Panc1 (cell line): Measurements from ENCODE around the gene CCNJL. TPM values are rescaled to one million over a fixed set of nuclear protein-coding genes. Genes with fewer than 3 reads are reported as not detected.

Experiments used
- ATAC-seq: fragments of 200-7000 bp; cut with Tn5 transposase; 2 replicates; pipeline ENCODE4 v1.9.1; 2020; ENCODE audit warnings: mild to moderate bottlenecking, moderate library complexity
- BruUV-seq: library from RNA; stranded (reverse); fragments of 400-500 nt; replicated peaks from 2 replicates; lab custom pipeline; 2021; lab: Mats Ljungman, UMichigan
- CTCF ChIA-PET: fragments of 300-600 bp; sonication (Branson Sonifier 250); formaldehyde crosslinking; loops from one replicate; lab custom pipeline; 2022; ENCODE audit warnings: antibody characterized with exemption; lab: Charles Lee
- POLR2A ChIA-PET: fragments of 300-600 bp; sonication (Branson Sonifier 250); formaldehyde crosslinking; loops from one replicate; lab custom pipeline; 2022; ENCODE audit warnings: antibody characterized with exemption; lab: Charles Lee
- DNase-seq: peaks from one replicate; pipeline ENCODE4 v3.0.0-alpha.2; 2010; ENCODE audit warnings: low read depth, low spot score
- H3K27ac ChIP-seq: 2 replicates; pipeline ENCODE4 v1.5.1; 2011; ENCODE audit warnings: mild to moderate bottlenecking, low read length, inconsistent platforms
- H3K27me3 ChIP-seq: fragments of 200-500 bp; sonication (Bioruptor generic); 2 replicates; pipeline ENCODE4 v1.6.0; 2014; ENCODE audit warnings: low read length, inconsistent platforms; ENCODE audit not compliant: control insufficient read depth, insufficient read depth
- H3K36me3 ChIP-seq: fragments of 200-500 bp; sonication (Bioruptor generic); 2 replicates; pipeline ENCODE4 v1.5.1; 2014; ENCODE audit warnings: inconsistent platforms, mild to moderate bottlenecking, low read length, moderate library complexity; ENCODE audit not compliant: control insufficient read depth, insufficient read depth
- H3K4me1 ChIP-seq: 2 replicates; pipeline ENCODE4 v1.5.1; 2011; ENCODE audit warnings: inconsistent platforms, mild to moderate bottlenecking, low read length, moderate library complexity; ENCODE audit not compliant: control insufficient read depth, insufficient read depth
- H3K4me3 ChIP-seq, 2 experiments: 2 replicates each; pipeline ENCODE4 v1.5.1; 2011 to 2012; ENCODE audit warnings: low read depth in 2 of 2, low read length in 2 of 2, mild to moderate bottlenecking in 2 of 2, inconsistent platforms in 1 of 2, moderate library complexity in 1 of 2
- H3K9me3 ChIP-seq: fragments of 200-500 bp; sonication (Bioruptor generic); 2 replicates; pipeline ENCODE4 v1.5.1; 2014; ENCODE audit warnings: low read depth, mild to moderate bottlenecking, inconsistent platforms, low read length, moderate library complexity; ENCODE audit not compliant: control insufficient read depth, insufficient read depth
- POLR2AphosphoS5 ChIP-seq: IDR thresholded peaks from 2 replicates; pipeline ENCODE4 v1.6.1; 2012; ENCODE audit warnings: mild to moderate bottlenecking, low read depth, low read length, moderate library complexity
- SIN3A ChIP-seq: IDR thresholded peaks from 2 replicates; pipeline ENCODE4 v1.6.1; 2012; ENCODE audit warnings: low read depth, mild to moderate bottlenecking, low read length, moderate library complexity, borderline replicate concordance; ENCODE audit not compliant: insufficient read depth
- TCF7L2 ChIP-seq: IDR thresholded peaks from 2 replicates; pipeline ENCODE4 v1.6.1; 2011; ENCODE audit warnings: mild to moderate bottlenecking, low read depth, low read length, inconsistent platforms
- in situ Hi-C: cut with HindIII; loops from 2 replicates; pipeline ENCODE4 v1.10.0; 2016; ENCODE audit warnings: low sequenced_read_pairs, low pct_unique_long_range_greater_than_20kb
- intact Hi-C: fragments of 100-400 bp; cut with micrococcal nuclease; formaldehyde crosslinking; loops from one replicate; pipeline ENCODE4 v1.10.0; 2022; ENCODE audit not compliant: unreplicated experiment
- total RNA-seq: library from RNA; stranded (reverse); gene quantifications from one replicate; pipeline ENCODE4 v1.2.1, GENCODE V29; 2021; ENCODE audit not compliant: unreplicated experiment
- TF ChIP-seq, protein P1 (sequence below), 2 experiments: IDR thresholded peaks; 2 replicates each; pipeline ENCODE4 v1.6.1; 2011 to 2012; ENCODE audit warnings: low read depth in 2 of 2, control low read depth in 1 of 2, low read length in 1 of 2, mild to moderate bottlenecking in 1 of 2, moderate library complexity in 1 of 2; ENCODE audit not compliant: insufficient read depth in 1 of 2
- TF ChIP-seq, protein P2 (sequence below): fragments of 450-650 bp; IDR thresholded peaks from 2 replicates; pipeline ENCODE4 v1.5.1; 2017; ENCODE audit warnings: mild to moderate bottlenecking

The CCNJL gene
- total RNA-seq, 1 experiment from 2014 or later: 35.0 TPM

DNA sequence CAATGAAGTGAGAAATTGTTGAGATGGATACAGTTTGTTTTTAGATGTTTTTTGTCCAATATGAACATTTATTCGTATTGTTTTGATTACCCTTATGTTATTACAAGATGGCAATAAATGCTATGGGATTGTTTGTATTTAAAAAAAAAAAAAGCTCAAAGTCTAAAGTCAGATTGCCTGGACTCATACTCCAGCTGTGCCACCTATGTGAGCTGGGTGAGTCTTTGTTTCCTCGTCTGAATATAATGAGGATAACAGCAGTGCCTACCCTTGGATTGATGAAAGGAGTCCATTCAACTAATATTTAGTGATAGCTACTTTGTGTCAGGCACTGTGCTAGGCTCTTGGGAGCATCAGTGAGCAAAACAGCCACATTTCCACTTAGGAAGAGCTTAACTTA is 14.6 kb upstream of the CCNJL start:
- H3K9me3 ChIP-seq: no peaks in the 10 kb centered on the region
- H3K27me3 ChIP-seq: no peaks in the 10 kb centered on the region
- TF ChIP-seq SIN3A (no peak), POLR2AphosphoS5 (no peak), TCF7L2 (no peak)
- TF ChIP-seq, protein P1, sequence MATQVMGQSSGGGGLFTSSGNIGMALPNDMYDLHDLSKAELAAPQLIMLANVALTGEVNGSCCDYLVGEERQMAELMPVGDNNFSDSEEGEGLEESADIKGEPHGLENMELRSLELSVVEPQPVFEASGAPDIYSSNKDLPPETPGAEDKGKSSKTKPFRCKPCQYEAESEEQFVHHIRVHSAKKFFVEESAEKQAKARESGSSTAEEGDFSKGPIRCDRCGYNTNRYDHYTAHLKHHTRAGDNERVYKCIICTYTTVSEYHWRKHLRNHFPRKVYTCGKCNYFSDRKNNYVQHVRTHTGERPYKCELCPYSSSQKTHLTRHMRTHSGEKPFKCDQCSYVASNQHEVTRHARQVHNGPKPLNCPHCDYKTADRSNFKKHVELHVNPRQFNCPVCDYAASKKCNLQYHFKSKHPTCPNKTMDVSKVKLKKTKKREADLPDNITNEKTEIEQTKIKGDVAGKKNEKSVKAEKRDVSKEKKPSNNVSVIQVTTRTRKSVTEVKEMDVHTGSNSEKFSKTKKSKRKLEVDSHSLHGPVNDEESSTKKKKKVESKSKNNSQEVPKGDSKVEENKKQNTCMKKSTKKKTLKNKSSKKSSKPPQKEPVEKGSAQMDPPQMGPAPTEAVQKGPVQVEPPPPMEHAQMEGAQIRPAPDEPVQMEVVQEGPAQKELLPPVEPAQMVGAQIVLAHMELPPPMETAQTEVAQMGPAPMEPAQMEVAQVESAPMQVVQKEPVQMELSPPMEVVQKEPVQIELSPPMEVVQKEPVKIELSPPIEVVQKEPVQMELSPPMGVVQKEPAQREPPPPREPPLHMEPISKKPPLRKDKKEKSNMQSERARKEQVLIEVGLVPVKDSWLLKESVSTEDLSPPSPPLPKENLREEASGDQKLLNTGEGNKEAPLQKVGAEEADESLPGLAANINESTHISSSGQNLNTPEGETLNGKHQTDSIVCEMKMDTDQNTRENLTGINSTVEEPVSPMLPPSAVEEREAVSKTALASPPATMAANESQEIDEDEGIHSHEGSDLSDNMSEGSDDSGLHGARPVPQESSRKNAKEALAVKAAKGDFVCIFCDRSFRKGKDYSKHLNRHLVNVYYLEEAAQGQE (IDR thresholded peaks at IDR 0.05; ENCODE audit: insufficient read depth in 1 of 2, low read depth in 2 of 2, low read length in 1 of 2): no peak
- TF ChIP-seq, protein P2, sequence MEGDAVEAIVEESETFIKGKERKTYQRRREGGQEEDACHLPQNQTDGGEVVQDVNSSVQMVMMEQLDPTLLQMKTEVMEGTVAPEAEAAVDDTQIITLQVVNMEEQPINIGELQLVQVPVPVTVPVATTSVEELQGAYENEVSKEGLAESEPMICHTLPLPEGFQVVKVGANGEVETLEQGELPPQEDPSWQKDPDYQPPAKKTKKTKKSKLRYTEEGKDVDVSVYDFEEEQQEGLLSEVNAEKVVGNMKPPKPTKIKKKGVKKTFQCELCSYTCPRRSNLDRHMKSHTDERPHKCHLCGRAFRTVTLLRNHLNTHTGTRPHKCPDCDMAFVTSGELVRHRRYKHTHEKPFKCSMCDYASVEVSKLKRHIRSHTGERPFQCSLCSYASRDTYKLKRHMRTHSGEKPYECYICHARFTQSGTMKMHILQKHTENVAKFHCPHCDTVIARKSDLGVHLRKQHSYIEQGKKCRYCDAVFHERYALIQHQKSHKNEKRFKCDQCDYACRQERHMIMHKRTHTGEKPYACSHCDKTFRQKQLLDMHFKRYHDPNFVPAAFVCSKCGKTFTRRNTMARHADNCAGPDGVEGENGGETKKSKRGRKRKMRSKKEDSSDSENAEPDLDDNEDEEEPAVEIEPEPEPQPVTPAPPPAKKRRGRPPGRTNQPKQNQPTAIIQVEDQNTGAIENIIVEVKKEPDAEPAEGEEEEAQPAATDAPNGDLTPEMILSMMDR: no peak
- BruUV-seq: no TSS peak
- H3K4me3 ChIP-seq: no peak overlapping the region
- DNase-seq (no peak), ATAC-seq (no peak)
- no peaks in the 10 kb centered on the region for H3K36me3 ChIP-seq
- POLR2A ChIA-PET: no interaction called here
- no peak overlapping the region for H3K27ac ChIP-seq
- in situ Hi-C loops: no loop called here
- CTCF ChIA-PET: no interaction called here
- no peaks in the 10 kb centered on the region for H3K4me1 ChIP-seq
- intact Hi-C loops: no loop called here

DNA sequence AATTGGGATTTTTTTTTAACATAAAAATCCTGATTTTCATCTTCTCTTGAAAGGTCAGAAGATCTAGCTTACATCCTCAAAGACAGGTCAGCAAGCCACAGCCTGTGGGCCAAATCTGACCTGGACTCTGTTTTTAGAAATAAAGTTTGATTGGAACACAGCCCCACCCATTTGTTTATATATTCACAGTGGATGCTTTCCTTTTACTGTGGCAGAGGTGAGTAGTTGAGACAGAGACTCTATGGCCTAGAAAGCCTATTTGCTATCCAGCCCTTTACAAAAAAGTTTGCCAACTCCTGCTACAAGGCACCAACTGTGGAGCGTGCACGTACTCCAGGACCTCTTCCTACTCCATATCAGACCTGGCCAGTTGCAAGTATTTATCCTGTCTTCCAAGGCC is 13.4 kb upstream of the CCNJL start:
- CTCF ChIA-PET: no interaction called here
- POLR2A ChIA-PET: interaction anchor here (0.6 kb wide), 1 partner anchor 18 kb away, joined by 3 read pairs; no protein-coding TSS in a partner anchor

More for the DNA sequence above, 13.4 kb upstream of the CCNJL start:
- Histone ChIP-seq H3K27ac (no peak overlapping the region), H3K4me1 (no peaks in the 10 kb centered on the region), H3K27me3 (no peaks in the 10 kb centered on the region), H3K36me3 (no peaks in the 10 kb centered on the region), H3K4me3 (no peak overlapping the region), H3K9me3 (no peaks in the 10 kb centered on the region)
- intact Hi-C loops (no loop called here), in situ Hi-C loops (no loop called here)
- ATAC-seq (no peak), DNase-seq (no peak)
- BruUV-seq: no TSS peak
- TF ChIP-seq, protein P1 (IDR thresholded peaks at IDR 0.05; ENCODE audit: insufficient read depth in 1 of 2, low read depth in 2 of 2, low read length in 1 of 2): no peak
- TF ChIP-seq TCF7L2 (no peak), POLR2AphosphoS5 (no peak), SIN3A (no peak)
- TF ChIP-seq, protein P2: no peak
